Mesendoderm (in vitro differentiated cells): Measurements from ENCODE around the gene MFNG.

Experiments used
- DNase-seq: peaks from one replicate; pipeline ENCODE4 v3.0.0; 2013
- H2AK5ac ChIP-seq: 2 replicates; pipeline ENCODE4 v1.6.1; 2013; ENCODE audit warnings: low read length, inconsistent platforms
- H2BK120ac ChIP-seq: 2 replicates; pipeline ENCODE4 v1.6.1; 2013; ENCODE audit warnings: low read depth, mild to moderate bottlenecking, low read length, moderate library complexity, mixed read lengths
- H2BK15ac ChIP-seq: replicated peaks from 2 replicates; pipeline ENCODE4 v1.6.1; 2013; ENCODE audit warnings: low read depth, mild to moderate bottlenecking, moderate library complexity
- H2BK5ac ChIP-seq: 2 replicates; pipeline ENCODE4 v1.6.1; 2013; ENCODE audit warnings: low read length, inconsistent platforms
- H3K18ac ChIP-seq: 2 replicates; pipeline ENCODE4 v1.6.1; 2013; ENCODE audit warnings: mild to moderate bottlenecking, low read length, mixed read lengths
- H3K23ac ChIP-seq: one replicate; pipeline ENCODE4 v1.6.1; 2013; ENCODE audit warnings: low read length
- H3K27ac ChIP-seq: 2 replicates; pipeline ENCODE4 v1.5.1; 2013; ENCODE audit warnings: low read depth, mild to moderate bottlenecking, inconsistent platforms, low read length, moderate library complexity
- H3K27me3 ChIP-seq: 2 replicates; pipeline ENCODE4 v1.6.1; 2013; ENCODE audit warnings: low read length, control low read depth, mild to moderate bottlenecking, inconsistent platforms; ENCODE audit not compliant: insufficient read depth, poor library complexity
- H3K36me3 ChIP-seq: 2 replicates; pipeline ENCODE4 v1.6.1; 2013; ENCODE audit warnings: low read length, inconsistent platforms; ENCODE audit not compliant: control insufficient read depth, insufficient read depth
- H3K4ac ChIP-seq: one replicate; pipeline ENCODE4 v1.6.1; 2013; ENCODE audit warnings: low read depth, mild to moderate bottlenecking, low read length, moderate library complexity
- H3K4me1 ChIP-seq: 2 replicates; pipeline ENCODE4 v1.6.1; 2013; ENCODE audit warnings: low read depth, low read length, inconsistent platforms; ENCODE audit not compliant: control insufficient read depth
- H3K4me2 ChIP-seq: 2 replicates; pipeline ENCODE4 v1.6.1; 2013; ENCODE audit warnings: low read length
- H3K4me3 ChIP-seq: 2 replicates; pipeline ENCODE4 v1.5.1; 2013; ENCODE audit warnings: mild to moderate bottlenecking, low read length
- H3K56ac ChIP-seq: one replicate; pipeline ENCODE4 v1.6.1; 2013; ENCODE audit warnings: low read length
- H3K79me1 ChIP-seq: 2 replicates; pipeline ENCODE4 v1.6.1; 2013; ENCODE audit warnings: low read length, inconsistent platforms
- H3K79me2 ChIP-seq: 2 replicates; pipeline ENCODE4 v1.6.1; 2013; ENCODE audit warnings: mild to moderate bottlenecking, low read length; ENCODE audit not compliant: control insufficient read depth, insufficient read depth
- H3K9ac ChIP-seq: 2 replicates; pipeline ENCODE4 v1.6.1; 2013; ENCODE audit warnings: low read length, inconsistent platforms
- H4K5ac ChIP-seq: one replicate; pipeline ENCODE4 v1.6.1; 2013; ENCODE audit warnings: low read length
- H4K8ac ChIP-seq: one replicate; pipeline ENCODE4 v1.6.1; 2013; ENCODE audit warnings: low read depth, mild to moderate bottlenecking, control low read depth, low read length, moderate library complexity
- WGBS: extraction: QIAGEN DNeasy Blood & Tissue Kit; methylation state at CpG from one replicate; pipeline ENCODE4 v1.1.7; 2013; ENCODE audit warnings: low lambda C conversion rate, missing lambda C conversion rate; ENCODE audit not compliant: insufficient coverage; ENCODE audit errors: extremely low coverage; 5-methylcytosine and 5-hydroxymethylcytosine counted together

MFNG gene

GRCh38 chr22:37427711-37428635, 58.2 kb downstream of the MFNG start:
- Histone ChIP-seq H3K4me3 (no peak overlapping the region), H3K4ac (no peak overlapping the region), H3K9ac (no peak overlapping the region), H3K18ac (no peak overlapping the region), H3K27me3 (peaks cover 26% of the 10 kb centered on the region), H3K56ac (peak overlapping the region; percentile 58), H3K4me1 (no peaks in the 10 kb centered on the region), H3K79me2 (no peaks in the 10 kb centered on the region), H4K5ac (no peak overlapping the region), H2AK5ac (no peak overlapping the region), H2BK120ac (no peak overlapping the region), H3K23ac (no peak overlapping the region), H3K36me3 (no peaks in the 10 kb centered on the region), H3K27ac (no peak overlapping the region), H2BK15ac (no peak overlapping the region), H2BK5ac (no peak overlapping the region), H3K79me1 (no peaks in the 10 kb centered on the region), H4K8ac (no peak overlapping the region), H3K4me2 (no peak overlapping the region)
- no CpG with 5 or more reads among the region's 59 CpGs for WGBS
- no peak for DNase-seq

DNA sequence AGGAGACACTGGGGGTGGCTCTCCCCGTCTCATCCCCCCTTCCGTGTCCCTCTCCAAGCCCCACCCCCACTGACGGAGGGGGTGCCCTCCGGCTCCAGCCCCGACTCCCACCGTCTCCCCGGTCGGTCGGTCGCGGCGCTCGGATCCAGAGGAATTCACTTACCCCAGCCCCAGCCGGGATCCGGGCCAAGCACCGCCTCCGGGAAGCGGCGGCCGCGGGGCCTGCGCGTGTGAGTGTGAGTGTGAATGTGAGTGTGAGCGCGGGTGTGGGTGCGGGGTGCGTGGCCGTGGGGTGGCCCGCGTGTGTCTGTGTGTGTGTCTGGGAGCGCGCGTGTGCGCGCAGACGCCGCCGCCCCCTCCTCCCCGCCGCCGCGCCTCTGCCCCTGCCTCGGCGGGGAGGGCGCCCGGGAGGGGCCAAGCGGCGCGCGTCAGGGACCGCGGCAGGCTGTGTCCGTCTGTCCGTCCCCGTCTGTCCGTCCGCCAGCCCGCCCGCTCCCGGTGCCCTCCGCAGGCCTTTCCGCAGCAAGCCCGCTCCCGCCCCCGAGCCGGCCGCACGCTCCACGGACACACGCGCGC, 59.0 kb downstream of the MFNG start, which contains the start of gene ELFN2:
TSS of gene ELFN2 (minus strand) at position 345 of the 576 bp plus-strand sequence. CDS start 51,945 bp downstream, outside the sequence.
- H2AK5ac ChIP-seq: no peak within 1 kb of the TSS
- H4K8ac ChIP-seq: no peak within 1 kb of the TSS
- H3K36me3 ChIP-seq: no peaks in the 10 kb centered on the region
- H2BK120ac ChIP-seq: no peak within 1 kb of the TSS
- peak within 1 kb of the TSS; percentile 27 for H3K4me2 ChIP-seq
- peak within 1 kb of the TSS; percentile 58 for H3K56ac ChIP-seq
- no peak within 1 kb of the TSS for H3K4me3 ChIP-seq
- H3K4ac ChIP-seq: no peak within 1 kb of the TSS
- no peak within 1 kb of the TSS for H3K18ac ChIP-seq
- H3K79me1 ChIP-seq: no peaks in the 10 kb centered on the region
- H3K9ac ChIP-seq: no peak within 1 kb of the TSS
- H3K27ac ChIP-seq: no peak within 1 kb of the TSS
- H3K27me3 ChIP-seq: peaks cover 26% of the 10 kb centered on the region
- no peaks in the 10 kb centered on the region for H3K4me1 ChIP-seq
- no peaks in the 10 kb centered on the region for H3K79me2 ChIP-seq
- H3K23ac ChIP-seq: peak within 1 kb of the TSS; percentile 84
- no peak within 1 kb of the TSS for H4K5ac ChIP-seq
- H2BK5ac ChIP-seq: no peak within 1 kb of the TSS
- WGBS: no CpG with 5 or more reads among the region's 72 CpGs
- no peak for DNase-seq
- no peak within 1 kb of the TSS for H2BK15ac ChIP-seq

DNA sequence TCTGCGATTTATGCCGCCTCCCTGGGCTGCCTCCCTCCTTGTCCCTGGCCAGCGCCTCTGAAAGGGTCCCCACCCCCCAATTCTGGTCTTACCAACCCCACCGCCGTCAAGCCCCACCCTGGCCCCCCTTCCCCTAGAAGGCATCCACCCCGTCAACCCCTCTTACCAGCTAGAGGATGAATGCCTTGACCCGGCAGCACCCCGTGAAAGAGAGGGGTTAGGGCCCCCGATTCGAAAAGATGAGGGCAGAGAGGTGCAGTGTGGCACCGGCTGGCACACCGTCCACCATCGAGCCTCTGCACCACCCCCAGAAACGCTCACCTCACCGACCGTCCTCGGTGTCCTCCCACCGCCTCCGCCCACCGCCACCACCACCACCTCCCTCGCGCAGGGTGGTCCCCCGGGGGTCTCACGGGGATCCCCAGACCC, 59.5 kb downstream of the MFNG start:
- Histone ChIP-seq H3K27me3 (peaks cover 26% of the 10 kb centered on the region), H3K9ac (no peak overlapping the region), H2BK5ac (no peak overlapping the region), H3K4me3 (no peak overlapping the region), H3K18ac (no peak overlapping the region), H3K4me1 (no peaks in the 10 kb centered on the region), H4K5ac (no peak overlapping the region), H2AK5ac (no peak overlapping the region), H3K4ac (no peak overlapping the region), H4K8ac (no peak overlapping the region), H3K36me3 (no peaks in the 10 kb centered on the region), H2BK15ac (no peak overlapping the region), H3K79me1 (no peaks in the 10 kb centered on the region), H3K79me2 (no peaks in the 10 kb centered on the region), H3K27ac (no peak overlapping the region), H3K4me2 (no peak overlapping the region), H2BK120ac (no peak overlapping the region), H3K23ac (peak overlapping the region; percentile 84), H3K56ac (no peak overlapping the region)
- DNase-seq: no peak
- WGBS: no CpG with 5 or more reads among the region's 24 CpGs

DNA sequence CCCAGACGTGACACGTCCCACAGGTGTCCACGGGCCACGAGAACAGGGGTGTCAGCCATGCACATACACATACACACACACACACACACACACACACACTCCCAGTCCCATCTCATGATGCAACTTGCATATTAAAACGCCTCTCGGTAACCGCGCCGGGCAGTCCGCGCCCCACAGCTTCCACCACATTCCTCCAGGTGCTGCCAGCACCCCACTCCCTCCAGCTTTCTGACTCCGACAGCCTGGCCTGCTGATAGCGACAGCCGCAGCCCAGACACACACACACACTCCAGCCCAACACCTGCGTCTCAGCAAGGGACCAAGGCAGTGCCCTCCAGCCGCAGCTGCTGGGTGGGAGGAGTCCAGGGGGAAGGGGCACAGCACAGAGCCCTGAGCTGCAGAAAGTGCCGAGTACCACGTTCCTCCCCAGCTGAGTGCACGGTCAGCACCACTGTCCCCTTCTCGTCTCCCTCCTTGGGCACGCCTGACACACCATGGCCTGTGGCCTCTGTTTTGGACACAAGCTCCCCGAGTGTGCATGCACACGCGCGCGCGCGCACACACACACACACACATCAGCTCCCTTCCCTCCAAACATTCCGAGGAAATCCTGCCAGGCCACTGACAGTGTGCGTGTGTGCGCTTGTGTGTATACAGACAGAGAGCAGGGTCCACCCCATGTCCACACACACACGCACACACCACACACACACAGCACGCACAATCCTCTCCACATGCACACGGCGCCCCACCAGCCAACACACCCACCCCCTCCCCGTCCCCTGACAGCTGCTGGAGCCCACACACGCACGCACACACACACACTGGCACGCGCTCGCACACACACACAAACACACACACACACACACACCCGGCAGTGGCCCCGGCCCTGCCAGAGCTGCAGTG, 60.1 kb downstream of the MFNG start:
- Histone ChIP-seq H4K8ac (no peak overlapping the region), H2BK120ac (no peak overlapping the region), H3K4me2 (no peak overlapping the region), H3K79me1 (no peaks in the 10 kb centered on the region), H3K4me3 (no peak overlapping the region), H3K79me2 (no peaks in the 10 kb centered on the region), H3K9ac (no peak overlapping the region), H3K4ac (no peak overlapping the region), H3K27me3 (peaks cover 27% of the 10 kb centered on the region), H3K56ac (no peak overlapping the region), H2AK5ac (no peak overlapping the region), H3K36me3 (no peaks in the 10 kb centered on the region), H3K27ac (no peak overlapping the region), H2BK15ac (no peak overlapping the region), H3K18ac (no peak overlapping the region), H2BK5ac (no peak overlapping the region), H3K23ac (peak overlapping the region; percentile 84), H4K5ac (no peak overlapping the region), H3K4me1 (no peaks in the 10 kb centered on the region)
- peak; percentile 57 for DNase-seq
- no CpG with 5 or more reads among the region's 43 CpGs for WGBS

DNA sequence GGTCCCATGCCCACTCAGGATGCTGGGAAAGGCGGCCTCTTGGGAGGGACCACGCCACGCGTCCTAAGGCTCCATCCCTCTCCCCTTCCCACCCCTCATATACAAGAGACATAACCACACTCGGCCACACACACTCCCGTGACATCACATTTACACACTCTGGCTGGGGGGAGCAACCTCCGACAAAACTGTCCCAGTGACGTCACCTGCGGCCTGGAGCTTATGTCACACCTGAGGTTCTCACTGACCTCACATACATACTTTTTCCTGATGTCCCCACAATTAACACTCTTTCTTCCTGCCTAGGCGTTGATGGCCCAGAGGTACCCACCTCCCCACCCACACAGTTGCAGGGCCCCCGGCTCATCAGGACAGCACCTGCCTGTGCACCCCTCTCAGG, 60.8 kb downstream of the MFNG start:
- Histone ChIP-seq H3K4me3 (no peak overlapping the region), H3K27me3 (peaks cover 32% of the 10 kb centered on the region), H2BK120ac (no peak overlapping the region), H3K4me2 (no peak overlapping the region), H3K56ac (no peak overlapping the region), H2BK15ac (no peak overlapping the region), H3K36me3 (no peaks in the 10 kb centered on the region), H3K27ac (no peak overlapping the region), H2AK5ac (no peak overlapping the region), H4K8ac (no peak overlapping the region), H3K79me1 (no peaks in the 10 kb centered on the region), H3K9ac (no peak overlapping the region), H2BK5ac (no peak overlapping the region), H4K5ac (no peak overlapping the region), H3K79me2 (no peaks in the 10 kb centered on the region), H3K4ac (no peak overlapping the region), H3K4me1 (no peaks in the 10 kb centered on the region), H3K23ac (no peak overlapping the region), H3K18ac (no peak overlapping the region)
- DNase-seq: no peak
- WGBS: no CpG with 5 or more reads among the region's 11 CpGs
